HepG2 (cell line): ENCODE measurements around the gene NUDCD2. TPM values are rescaled to one million over a fixed set of nuclear protein-coding genes. Genes with fewer than 3 reads are reported as not detected.

Experiments
- ATF3 ChIP-seq: sonication (generic); formaldehyde crosslinking; IDR thresholded peaks from 2 replicates; pipeline ENCODE4 v1.4.0; 2020; ENCODE audit warnings: missing genetic modification reagents
- ELF3 ChIP-seq: IDR thresholded peaks from 2 replicates; pipeline ENCODE4 v1.6.1; 2016; ENCODE audit warnings: missing genetic modification reagents, missing compliant biosample characterization
- FOSL2 ChIP-seq: sonication (generic); formaldehyde crosslinking; IDR thresholded peaks from 2 replicates; pipeline ENCODE4 v1.4.0; 2020; ENCODE audit warnings: missing genetic modification reagents
- HMG20B ChIP-seq: conservative IDR thresholded peaks from 2 replicates; pipeline ENCODE4 v1.6.1; 2016; ENCODE audit warnings: missing genetic modification reagents, missing compliant biosample characterization
- LCORL ChIP-seq, 2 experiments: fragments of 450-650 bp in 1 of 2; sonication (generic) in 1 of 2; formaldehyde crosslinking in 1 of 2; IDR thresholded peaks; 2 replicates each; pipeline versions ENCODE4 v1.5.0 to v1.6.1; 2017 to 2020; ENCODE audit warnings: antibody characterized with exemption in 1 of 2, missing genetic modification reagents in 1 of 2
- NFIB ChIP-seq: sonication (generic); formaldehyde crosslinking; IDR thresholded peaks from 2 replicates; pipeline ENCODE4 v1.9.0; 2021; ENCODE audit warnings: missing genetic modification reagents, mild to moderate bottlenecking, borderline replicate concordance
- NR2C2 ChIP-seq: sonication (generic); formaldehyde crosslinking; IDR thresholded peaks from 2 replicates; pipeline ENCODE4 v1.4.0; 2020; ENCODE audit warnings: missing genetic modification reagents, mild to moderate bottlenecking, moderate library complexity, borderline replicate concordance
- ONECUT2 ChIP-seq: sonication (generic); formaldehyde crosslinking; IDR thresholded peaks from 2 replicates; pipeline ENCODE4 v1.4.0; 2020; ENCODE audit warnings: missing genetic modification reagents
- PRPF4 ChIP-seq: fragments of 200-400 bp; formaldehyde crosslinking; IDR thresholded peaks from 2 replicates; pipeline ENCODE4 v1.6.1; 2016; ENCODE audit warnings: low read length, low read depth; ENCODE audit not compliant: poor library complexity, severe bottlenecking
- ZBTB3 ChIP-seq: sonication (generic); formaldehyde crosslinking; IDR thresholded peaks from 2 replicates; pipeline ENCODE4 v1.4.0; 2020; ENCODE audit warnings: low read depth, mild to moderate bottlenecking, moderate library complexity, missing genetic modification reagents, borderline replicate concordance
- ZNF121 ChIP-seq: sonication (generic); formaldehyde crosslinking; IDR thresholded peaks from 2 replicates; pipeline ENCODE4 v1.5.0; 2020; ENCODE audit warnings: mild to moderate bottlenecking, missing genetic modification reagents
- ZNF34 ChIP-seq: sonication (generic); formaldehyde crosslinking; IDR thresholded peaks from 2 replicates; pipeline ENCODE4 v1.4.0; 2020; ENCODE audit warnings: mild to moderate bottlenecking, missing genetic modification reagents, borderline replicate concordance
- ZNF614 ChIP-seq: IDR thresholded peaks from 2 replicates; pipeline ENCODE4 v1.6.1; 2018; ENCODE audit warnings: missing biosample characterization, missing genetic modification reagents, inconsistent platforms, borderline replicate concordance
- ZNF891 ChIP-seq: sonication (generic); formaldehyde crosslinking; IDR thresholded peaks from 2 replicates; pipeline ENCODE4 v1.5.0; 2020; ENCODE audit warnings: mild to moderate bottlenecking, missing genetic modification reagents
- polyA plus RNA-seq, 8 experiments: library from polyadenylated mRNA; depleted of rRNA in 3 of 8; stranded (reverse) in 7 of 8; unstranded in 1 of 8; fragments of >200 nt; fragmentation: Illumina TruSeq in 4 of 8; extraction: Trizol in 4 of 8; gene quantifications; 2 replicates each; pipeline versions ENCODE4 v1.2.1 to v1.2.3, GENCODE V29; 2011 to 2016; ENCODE audit warnings: low read depth in 4 of 8, missing spikeins in 1 of 8, mixed read lengths in 1 of 8; ENCODE audit not compliant: insufficient read depth in 1 of 8
- total RNA-seq, 5 experiments: library from RNA; depleted of rRNA; stranded (reverse); fragments of >200 nt; fragmentation: Illumina TruSeq; extraction: Trizol; gene quantifications; 2 replicates each; pipeline ENCODE4 v1.2.3, GENCODE V29; 2016; ENCODE audit warnings: low read depth in 1 of 5
- TF ChIP-seq, protein P1 (sequence below): sonication (generic); formaldehyde crosslinking; IDR thresholded peaks from 2 replicates; pipeline ENCODE4 v1.5.1; 2020; ENCODE audit warnings: mild to moderate bottlenecking, moderate library complexity, missing genetic modification reagents
- TF ChIP-seq, protein P2 (sequence below): sonication (generic); formaldehyde crosslinking; IDR thresholded peaks from 2 replicates; pipeline ENCODE4 v1.5.1; 2020; ENCODE audit warnings: mild to moderate bottlenecking, missing genetic modification reagents, moderate library complexity
- TF ChIP-seq, protein P3 (sequence below): sonication (generic); formaldehyde crosslinking; IDR thresholded peaks from 2 replicates; pipeline ENCODE4 v1.4.0; 2020; ENCODE audit warnings: mild to moderate bottlenecking, low read depth, missing genetic modification reagents
- TF ChIP-seq, protein P4 (sequence below): IDR thresholded peaks from 2 replicates; pipeline ENCODE4 v1.6.1; 2016; ENCODE audit warnings: mild to moderate bottlenecking, missing biosample characterization, missing genetic modification reagents
- TF ChIP-seq, protein P5 (sequence below): sonication (generic); formaldehyde crosslinking; IDR thresholded peaks from 2 replicates; pipeline ENCODE4 v1.8.0; 2022; ENCODE audit warnings: mild to moderate bottlenecking, missing genetic modification reagents; ENCODE audit not compliant: insufficient replicate concordance

NUDCD2 gene
- total and polyA plus RNA-seq, 2 of the 13 experiments (the other 11 are each of a cell fraction or from before 2014, with no cell fraction given) = 14.8 to 39.2 TPM

- TF ChIP-seq, protein P1, sequence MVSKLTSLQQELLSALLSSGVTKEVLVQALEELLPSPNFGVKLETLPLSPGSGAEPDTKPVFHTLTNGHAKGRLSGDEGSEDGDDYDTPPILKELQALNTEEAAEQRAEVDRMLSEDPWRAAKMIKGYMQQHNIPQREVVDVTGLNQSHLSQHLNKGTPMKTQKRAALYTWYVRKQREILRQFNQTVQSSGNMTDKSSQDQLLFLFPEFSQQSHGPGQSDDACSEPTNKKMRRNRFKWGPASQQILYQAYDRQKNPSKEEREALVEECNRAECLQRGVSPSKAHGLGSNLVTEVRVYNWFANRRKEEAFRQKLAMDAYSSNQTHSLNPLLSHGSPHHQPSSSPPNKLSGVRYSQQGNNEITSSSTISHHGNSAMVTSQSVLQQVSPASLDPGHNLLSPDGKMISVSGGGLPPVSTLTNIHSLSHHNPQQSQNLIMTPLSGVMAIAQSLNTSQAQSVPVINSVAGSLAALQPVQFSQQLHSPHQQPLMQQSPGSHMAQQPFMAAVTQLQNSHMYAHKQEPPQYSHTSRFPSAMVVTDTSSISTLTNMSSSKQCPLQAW = peak; percentile 47; the same call in 1 of the 2 replicates
- TF ChIP-seq LCORL (IDR thresholded peaks at IDR 0.05) (no peak), LCORL (CRISPR knock-in tag; IDR thresholded peaks at IDR 0.05) (peak; percentile 61; the same call in 1 of the 2 replicates), ATF3 (CRISPR knock-in tag) (0 out of 2 replicates have a peak, but pooled peaks have one; percentile 23), ZNF121 (CRISPR knock-in tag) (no peak), ZNF891 (CRISPR knock-in tag) (peak; percentile 91), ELF3 (CRISPR knock-in tag) (no peak), HMG20B (no peak), NR2C2 (peak; percentile 37), FOSL2 (CRISPR knock-in tag) (peak; percentile 11; the same call in 1 of the 2 replicates), ZBTB3 (CRISPR knock-in tag) (no peak), ZNF614 (CRISPR knock-in tag) (peak; percentile 23; the same call in 1 of the 2 replicates), ZNF34 (CRISPR knock-in tag) (no peak), NFIB (CRISPR knock-in tag) (no peak), ONECUT2 (CRISPR knock-in tag) (no peak), PRPF4 (no peak)
- TF ChIP-seq, protein P2, sequence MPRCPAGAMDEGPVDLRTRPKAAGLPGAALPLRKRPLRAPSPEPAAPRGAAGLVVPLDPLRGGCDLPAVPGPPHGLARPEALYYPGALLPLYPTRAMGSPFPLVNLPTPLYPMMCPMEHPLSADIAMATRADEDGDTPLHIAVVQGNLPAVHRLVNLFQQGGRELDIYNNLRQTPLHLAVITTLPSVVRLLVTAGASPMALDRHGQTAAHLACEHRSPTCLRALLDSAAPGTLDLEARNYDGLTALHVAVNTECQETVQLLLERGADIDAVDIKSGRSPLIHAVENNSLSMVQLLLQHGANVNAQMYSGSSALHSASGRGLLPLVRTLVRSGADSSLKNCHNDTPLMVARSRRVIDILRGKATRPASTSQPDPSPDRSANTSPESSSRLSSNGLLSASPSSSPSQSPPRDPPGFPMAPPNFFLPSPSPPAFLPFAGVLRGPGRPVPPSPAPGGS (CRISPR knock-in tag) = peak; percentile 76; the same call in 1 of the 2 replicates
- TF ChIP-seq, protein P3, sequence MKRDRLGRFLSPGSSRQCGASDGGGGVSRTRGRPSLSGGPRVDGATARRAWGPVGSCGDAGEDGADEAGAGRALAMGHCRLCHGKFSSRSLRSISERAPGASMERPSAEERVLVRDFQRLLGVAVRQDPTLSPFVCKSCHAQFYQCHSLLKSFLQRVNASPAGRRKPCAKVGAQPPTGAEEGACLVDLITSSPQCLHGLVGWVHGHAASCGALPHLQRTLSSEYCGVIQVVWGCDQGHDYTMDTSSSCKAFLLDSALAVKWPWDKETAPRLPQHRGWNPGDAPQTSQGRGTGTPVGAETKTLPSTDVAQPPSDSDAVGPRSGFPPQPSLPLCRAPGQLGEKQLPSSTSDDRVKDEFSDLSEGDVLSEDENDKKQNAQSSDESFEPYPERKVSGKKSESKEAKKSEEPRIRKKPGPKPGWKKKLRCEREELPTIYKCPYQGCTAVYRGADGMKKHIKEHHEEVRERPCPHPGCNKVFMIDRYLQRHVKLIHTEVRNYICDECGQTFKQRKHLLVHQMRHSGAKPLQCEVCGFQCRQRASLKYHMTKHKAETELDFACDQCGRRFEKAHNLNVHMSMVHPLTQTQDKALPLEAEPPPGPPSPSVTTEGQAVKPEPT (CRISPR knock-in tag) = peak; percentile 58; the same call in 1 of the 2 replicates
- TF ChIP-seq, protein P4, sequence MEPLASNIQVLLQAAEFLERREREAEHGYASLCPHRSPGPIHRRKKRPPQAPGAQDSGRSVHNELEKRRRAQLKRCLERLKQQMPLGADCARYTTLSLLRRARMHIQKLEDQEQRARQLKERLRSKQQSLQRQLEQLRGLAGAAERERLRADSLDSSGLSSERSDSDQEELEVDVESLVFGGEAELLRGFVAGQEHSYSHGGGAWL (CRISPR knock-in tag) = peak; percentile 70; the same call in 1 of the 2 replicates
- TF ChIP-seq, protein P5, sequence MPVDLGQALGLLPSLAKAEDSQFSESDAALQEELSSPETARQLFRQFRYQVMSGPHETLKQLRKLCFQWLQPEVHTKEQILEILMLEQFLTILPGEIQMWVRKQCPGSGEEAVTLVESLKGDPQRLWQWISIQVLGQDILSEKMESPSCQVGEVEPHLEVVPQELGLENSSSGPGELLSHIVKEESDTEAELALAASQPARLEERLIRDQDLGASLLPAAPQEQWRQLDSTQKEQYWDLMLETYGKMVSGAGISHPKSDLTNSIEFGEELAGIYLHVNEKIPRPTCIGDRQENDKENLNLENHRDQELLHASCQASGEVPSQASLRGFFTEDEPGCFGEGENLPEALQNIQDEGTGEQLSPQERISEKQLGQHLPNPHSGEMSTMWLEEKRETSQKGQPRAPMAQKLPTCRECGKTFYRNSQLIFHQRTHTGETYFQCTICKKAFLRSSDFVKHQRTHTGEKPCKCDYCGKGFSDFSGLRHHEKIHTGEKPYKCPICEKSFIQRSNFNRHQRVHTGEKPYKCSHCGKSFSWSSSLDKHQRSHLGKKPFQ (CRISPR knock-in tag) = peak; percentile 77
These were observed 22.4 kb downstream of the NUDCD2 start, which contains the start of gene CCNG1 (continued) for GRCh38 chr5:163437309-163438182.
